HG03565 (cell line): ENCODE measurements around the gene VPS13D.

Experiments
- ATAC-seq: cut with Tn5 transposase; IDR thresholded peaks from one replicate; pipeline ENCODE4 v1.9.1; 2021; ENCODE audit warnings: mild to moderate bottlenecking, moderate library complexity; ENCODE audit not compliant: unreplicated experiment

Gene VPS13D

GRCh38 chr1:12480748-12481362 lies 251.0 kb downstream of the VPS13D start:
- no peak for ATAC-seq

- ATAC-seq: no peak
Measured at GRCh38 chr1:12481928-12482327, 252.1 kb downstream of the VPS13D start.

- no peak for ATAC-seq
Measured at GRCh38 chr1:12482988-12483387, 253.2 kb downstream of the VPS13D start.

GRCh38 chr1:12485231-12486058 lies 255.6 kb downstream of the VPS13D start:
- no peak for ATAC-seq

- no peak for ATAC-seq
Measured at GRCh38 chr1:12486059-12486341, 256.2 kb downstream of the VPS13D start.

- ATAC-seq: no peak
Measured at GRCh38 chr1:12486401-12487005, 256.7 kb downstream of the VPS13D start.

- no peak for ATAC-seq
Measured at GRCh38 chr1:12487520-12487919, 257.7 kb downstream of the VPS13D start.

- no peak for ATAC-seq
Measured at GRCh38 chr1:12488666-12489354, 259.0 kb downstream of the VPS13D start.

- ATAC-seq: no peak
Measured at GRCh38 chr1:12490532-12491142, 260.8 kb downstream of the VPS13D start.

GRCh38 chr1:12491656-12492055 lies 261.8 kb downstream of the VPS13D start:
- ATAC-seq: no peak

GRCh38 chr1:12495725-12496124 lies 265.9 kb downstream of the VPS13D start:
- no peak for ATAC-seq

GRCh38 chr1:12496154-12496961 lies 266.5 kb downstream of the VPS13D start:
- ATAC-seq: no peak

GRCh38 chr1:12499539-12500240 lies 269.9 kb downstream of the VPS13D start:
- ATAC-seq: no peak

GRCh38 chr1:12501661-12502060 lies 271.8 kb downstream of the VPS13D start:
- ATAC-seq: no peak

GRCh38 chr1:12502336-12503109 lies 272.7 kb downstream of the VPS13D start:
- ATAC-seq: no peak

GRCh38 chr1:12503709-12504108 lies 273.9 kb downstream of the VPS13D start:
- ATAC-seq: no peak

- ATAC-seq: no peak
Measured at GRCh38 chr1:12504601-12505000, 274.8 kb downstream of the VPS13D start.

- no peak for ATAC-seq
Measured at GRCh38 chr1:12505231-12505630, 275.4 kb downstream of the VPS13D start.

- no peak for ATAC-seq
Measured at GRCh38 chr1:12505639-12506280, 275.9 kb downstream of the VPS13D start.
